Measurements from ENCODE around the gene PPCS.
A peak's percentile ranks its signal among the peaks of the same experiment; 100 is the strongest.

PPCS gene
- total RNA-seq, result 38.1 reads per million, percentile 62 among the genes with 10 or more reads in this experiment

DNA sequence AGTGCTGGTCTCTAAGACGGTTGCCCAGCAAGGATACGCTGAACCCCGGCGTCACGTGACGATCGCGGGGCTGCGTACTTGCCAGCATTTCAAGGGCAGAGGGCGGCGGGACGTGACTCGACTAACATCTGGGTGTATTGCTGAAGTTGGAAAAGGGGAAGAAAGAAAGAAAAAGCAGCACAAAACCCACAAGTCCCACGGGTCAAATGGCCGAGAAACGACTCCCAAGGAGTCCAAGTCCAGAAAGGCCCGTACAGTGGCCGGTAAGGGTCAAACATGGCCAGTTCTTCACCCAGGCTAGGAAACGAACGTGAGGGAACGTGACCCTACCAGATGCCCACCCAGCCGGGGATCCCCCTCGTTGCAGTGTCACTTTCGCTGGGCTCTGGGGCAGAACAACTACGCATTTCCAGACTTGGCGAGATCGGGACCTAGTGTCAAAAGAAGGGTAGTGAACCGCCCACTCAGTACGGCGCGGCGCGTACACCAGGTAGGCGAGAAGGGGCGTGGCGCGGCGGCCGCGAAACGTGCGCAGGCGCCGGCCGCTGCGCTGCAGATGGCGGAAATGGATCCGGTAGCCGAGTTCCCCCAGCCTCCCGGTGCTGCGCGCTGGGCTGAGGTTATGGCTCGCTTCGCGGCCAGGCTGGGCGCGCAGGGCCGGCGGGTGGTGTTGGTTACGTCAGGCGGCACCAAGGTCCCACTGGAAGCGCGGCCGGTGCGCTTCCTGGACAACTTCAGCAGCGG lies at the start of gene PPCS, which contains the start of gene ZMYND12:
PPCS (plus strand) TSS at position 534 of the 744 bp plus-strand sequence; CDS start at position 557, 23 bp downstream.
ZMYND12 (minus strand) TSS at position 13 of the 744 bp plus-strand sequence. CDS start 25 bp downstream, outside the sequence.
- peak; percentile 86 for DNase-seq

DNA sequence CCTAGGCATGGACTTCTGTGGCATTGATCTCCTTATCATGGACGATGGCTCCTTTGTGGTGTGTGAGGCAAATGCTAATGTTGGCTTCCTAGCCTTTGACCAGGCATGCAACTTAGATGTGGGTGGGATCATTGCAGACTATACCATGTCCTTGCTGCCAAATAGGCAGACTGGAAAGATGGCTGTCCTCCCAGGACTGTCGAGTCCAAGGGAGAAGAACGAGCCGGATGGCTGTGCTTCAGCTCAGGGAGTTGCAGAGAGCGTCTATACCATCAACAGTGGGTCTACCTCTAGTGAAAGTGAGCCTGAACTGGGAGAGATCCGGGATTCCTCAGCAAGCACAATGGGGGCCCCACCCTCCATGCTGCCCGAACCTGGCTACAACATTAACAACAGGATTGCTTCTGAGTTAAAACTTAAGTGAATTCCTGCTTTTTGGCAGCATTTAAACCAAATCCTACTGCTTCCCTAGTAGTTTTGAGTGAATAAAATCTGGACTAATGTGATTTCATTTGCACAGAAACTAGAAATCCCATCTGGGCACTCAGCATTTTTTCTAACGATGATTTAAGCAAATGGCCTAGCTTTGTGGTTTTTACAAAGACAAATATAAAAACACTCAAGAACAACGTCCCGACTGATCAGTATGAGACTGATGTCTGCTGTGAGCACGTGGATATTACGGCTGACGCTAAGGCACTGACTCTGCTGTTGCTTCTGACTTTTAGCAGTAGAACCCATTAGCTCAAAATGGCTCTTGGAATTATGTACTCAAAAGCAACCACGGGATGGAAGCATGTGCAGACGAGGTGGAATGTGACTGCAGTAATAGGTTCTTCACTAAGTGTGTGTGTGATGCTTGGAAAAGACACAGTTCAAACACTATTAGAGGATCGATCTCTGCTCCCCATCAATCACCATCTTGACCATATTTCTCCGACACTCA lies 41.5 kb upstream of the PPCS start:
- DNase-seq, result no peak

- no peak for DNase-seq
Observed at GRCh38 chr1:42417166-42417565, 39.2 kb upstream of the PPCS start.

DNA sequence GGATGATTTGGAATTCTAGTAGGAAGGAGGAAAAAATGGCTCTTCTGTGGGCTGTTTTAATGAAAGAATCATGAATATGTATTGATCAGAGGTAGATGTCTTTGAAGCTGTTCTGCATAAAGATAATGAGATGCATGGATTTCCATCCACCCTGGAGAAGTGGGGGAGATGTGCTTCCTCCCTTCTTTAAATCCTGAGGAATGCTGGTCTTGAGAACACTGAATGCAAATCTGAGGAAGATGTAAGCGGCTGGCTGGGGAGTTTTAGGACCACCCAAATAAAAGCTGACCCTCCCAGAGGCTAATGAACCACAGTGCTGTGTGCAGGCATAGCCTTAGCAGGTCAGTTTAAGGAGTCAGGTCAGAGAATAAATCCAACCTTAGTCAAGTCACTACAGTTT lies 37.8 kb upstream of the PPCS start:
- DNase-seq, result no peak

DNA sequence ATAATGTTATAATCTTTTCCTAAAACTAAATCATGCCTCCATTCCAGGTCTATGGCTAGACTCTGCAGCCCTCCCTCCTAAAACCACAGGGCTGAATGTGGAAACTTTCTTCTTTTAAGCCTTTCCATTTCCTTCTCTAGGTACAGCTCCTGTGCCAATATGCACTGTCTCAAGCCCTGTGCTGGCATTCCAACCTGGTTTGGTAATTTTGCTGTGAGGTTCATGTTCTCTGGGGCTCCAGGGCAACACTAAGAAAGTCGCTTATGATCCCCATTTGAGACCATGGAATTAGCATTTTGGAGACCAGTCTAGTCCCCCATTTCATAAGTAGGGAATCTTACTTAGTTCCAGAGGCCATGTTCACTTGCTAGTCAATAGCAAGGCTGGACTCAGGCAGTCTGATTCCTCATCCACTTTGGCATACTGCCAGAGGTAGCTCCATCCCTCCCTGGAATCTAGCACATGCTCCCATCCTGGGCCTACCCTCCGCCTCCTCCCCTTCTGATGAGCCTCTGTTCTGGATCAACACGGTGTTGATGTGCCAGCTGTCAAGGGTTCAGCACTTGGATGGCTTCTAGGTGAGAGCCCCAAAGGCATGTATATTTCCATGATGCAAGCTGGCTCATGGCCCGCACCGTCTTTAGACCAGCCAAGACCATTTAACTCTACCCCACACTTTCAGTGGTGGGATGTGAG lies 37.1 kb upstream of the PPCS start:
- DNase-seq, result no peak

GRCh38 chr1:42420121-42420520 lies 36.2 kb upstream of the PPCS start:
- DNase-seq, result no peak

GRCh38 chr1:42420911-42421585 lies 35.3 kb upstream of the PPCS start:
- no peak for DNase-seq

DNA sequence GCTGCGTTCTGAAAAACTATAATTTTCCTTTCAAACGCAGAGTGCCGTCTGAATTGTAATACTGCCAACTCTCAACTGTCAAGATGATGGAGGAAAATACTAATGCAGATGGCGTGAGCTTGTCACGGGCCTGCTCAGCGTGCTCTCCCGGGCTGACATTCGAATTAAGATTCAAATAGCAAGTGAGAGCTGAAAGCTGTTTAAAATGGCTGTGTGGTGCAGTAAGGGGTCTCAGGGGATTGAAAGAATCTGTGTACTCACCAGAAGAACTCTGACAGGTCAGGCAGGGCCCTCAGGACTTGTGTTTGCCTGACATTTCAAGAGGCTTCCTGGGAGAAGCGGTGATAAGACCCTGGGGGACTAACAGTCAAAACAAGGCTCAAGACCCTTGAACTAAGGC lies 33.6 kb upstream of the PPCS start:
- no peak for DNase-seq

- no peak for DNase-seq
Observed at GRCh38 chr1:42423681-42424080, 32.7 kb upstream of the PPCS start.

- no peak for DNase-seq
Observed at GRCh38 chr1:42424201-42424600, 32.1 kb upstream of the PPCS start.

DNA sequence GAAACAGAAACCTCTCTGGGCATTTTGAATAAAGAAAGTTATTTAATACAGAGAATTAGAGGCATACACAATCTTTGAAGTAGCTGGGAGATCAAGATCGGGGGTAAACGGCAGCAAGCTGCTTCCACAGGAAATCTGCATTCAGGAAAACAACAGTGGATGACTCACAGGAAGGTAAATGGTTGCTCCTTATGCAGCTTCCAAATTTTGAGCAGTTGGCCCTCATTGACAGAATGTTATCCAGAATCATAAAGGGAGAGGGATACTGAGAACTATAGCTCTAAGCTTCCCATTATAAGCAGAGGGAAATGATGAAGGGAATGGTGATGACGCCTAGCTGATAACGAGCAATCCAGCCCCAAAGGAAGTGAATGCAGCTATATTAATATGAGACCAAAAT lies 29.1 kb upstream of the PPCS start:
- DNase-seq, result no peak

GRCh38 chr1:42429603-42430002 lies 26.7 kb upstream of the PPCS start:
- no peak for DNase-seq

DNA sequence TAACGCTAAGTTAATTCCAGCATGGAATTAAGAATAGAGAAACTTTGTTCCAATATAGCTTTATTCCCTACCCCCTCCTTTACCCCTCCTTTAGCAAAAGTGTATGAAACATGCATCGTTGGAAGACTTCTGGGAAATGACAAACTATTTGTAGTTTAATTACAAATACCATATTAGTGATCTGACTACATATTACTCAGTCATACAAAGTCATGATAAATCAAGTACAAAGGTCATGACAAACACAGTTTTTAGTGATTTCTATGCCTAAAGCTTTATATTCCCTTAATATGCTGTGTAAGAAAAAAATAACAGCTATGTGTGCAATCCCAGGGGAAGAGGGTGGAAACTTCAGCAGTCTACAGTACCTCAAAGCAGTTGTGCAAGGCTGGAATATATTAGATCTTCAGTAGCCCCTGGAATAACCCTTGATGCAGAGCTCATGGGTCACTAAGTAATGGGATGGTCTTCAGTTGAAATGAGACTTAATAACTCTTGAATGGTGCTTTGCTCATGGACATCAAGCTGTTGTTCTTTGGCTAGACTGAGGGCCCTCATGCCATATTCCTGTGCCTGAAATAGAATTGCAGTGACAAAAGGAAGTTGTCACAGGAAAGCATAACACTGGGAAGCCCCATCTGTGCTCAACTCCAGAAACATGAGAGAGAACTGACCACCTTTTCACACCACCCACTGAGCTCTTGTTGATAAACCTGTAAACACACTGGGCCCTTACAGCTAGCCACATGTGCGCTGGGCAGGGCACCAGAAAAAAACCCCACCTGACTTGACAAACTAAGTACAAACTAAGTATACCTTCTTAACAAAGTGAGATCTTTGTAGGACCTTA lies 25.8 kb upstream of the PPCS start:
- DNase-seq, result no peak

DNA sequence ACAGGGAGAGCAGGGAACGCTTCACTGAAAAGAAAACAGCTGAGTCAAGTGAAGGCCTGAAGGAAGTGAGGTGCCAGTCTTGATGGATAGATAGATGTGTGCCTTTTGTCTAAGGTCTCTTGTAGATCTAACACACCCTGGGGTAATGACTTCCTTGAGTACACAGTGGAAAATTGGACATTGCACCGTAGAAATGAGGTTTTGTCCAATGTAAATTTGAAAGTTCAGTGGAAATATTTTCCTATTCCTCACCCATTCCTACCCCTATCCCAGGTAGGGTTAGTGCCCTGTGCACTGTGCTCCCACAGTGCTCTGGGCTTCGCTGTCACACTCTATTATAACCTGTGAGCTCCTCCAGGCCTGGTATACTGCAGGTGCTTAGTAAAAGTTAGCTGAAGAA lies 24.8 kb upstream of the PPCS start:
- no peak for DNase-seq

GRCh38 chr1:42432714-42433113 lies 23.6 kb upstream of the PPCS start:
- DNase-seq, result no peak

DNA sequence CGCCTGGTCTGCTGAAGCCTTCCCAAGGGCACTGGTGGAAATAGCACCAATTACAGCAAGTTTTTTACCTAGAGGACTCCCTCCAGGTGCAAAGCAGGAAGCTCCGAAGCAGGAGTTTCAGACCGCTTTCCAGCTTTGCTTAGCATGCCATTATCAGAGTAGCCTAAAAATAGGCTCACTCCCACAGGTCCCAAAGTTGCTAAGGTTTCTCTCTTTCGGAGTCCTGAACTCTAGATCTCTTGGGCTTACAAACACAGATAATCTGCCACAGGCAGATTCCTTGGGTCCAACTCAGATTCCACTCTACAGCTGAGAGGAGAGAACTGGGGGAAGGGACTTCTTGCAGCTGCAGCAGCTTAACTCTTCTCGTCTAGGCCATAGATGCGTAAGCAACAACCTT lies 23.0 kb upstream of the PPCS start:
- DNase-seq, result no peak

DNA sequence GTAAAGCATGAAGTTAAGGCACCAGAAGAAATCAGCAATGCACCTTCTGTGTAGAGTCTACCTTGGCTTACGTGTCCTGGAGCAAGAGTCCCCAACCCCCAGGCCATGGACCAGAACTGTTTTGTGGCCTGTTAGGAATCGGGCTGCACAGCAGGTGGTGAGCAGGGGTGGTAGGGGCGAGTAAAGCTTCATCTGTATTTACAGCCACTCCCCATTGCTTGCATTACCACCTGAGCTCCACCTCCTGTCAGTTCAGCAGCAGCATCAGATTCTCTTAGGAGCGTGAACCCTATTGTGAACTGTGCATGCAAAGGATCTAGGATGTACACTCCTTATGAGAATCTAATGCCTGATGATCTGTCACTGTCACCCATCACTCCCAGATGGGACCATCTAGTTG lies 22.0 kb upstream of the PPCS start:
- no peak for DNase-seq

GRCh38 chr1:42439940-42440339 lies 16.4 kb upstream of the PPCS start:
- no peak for DNase-seq

DNA sequence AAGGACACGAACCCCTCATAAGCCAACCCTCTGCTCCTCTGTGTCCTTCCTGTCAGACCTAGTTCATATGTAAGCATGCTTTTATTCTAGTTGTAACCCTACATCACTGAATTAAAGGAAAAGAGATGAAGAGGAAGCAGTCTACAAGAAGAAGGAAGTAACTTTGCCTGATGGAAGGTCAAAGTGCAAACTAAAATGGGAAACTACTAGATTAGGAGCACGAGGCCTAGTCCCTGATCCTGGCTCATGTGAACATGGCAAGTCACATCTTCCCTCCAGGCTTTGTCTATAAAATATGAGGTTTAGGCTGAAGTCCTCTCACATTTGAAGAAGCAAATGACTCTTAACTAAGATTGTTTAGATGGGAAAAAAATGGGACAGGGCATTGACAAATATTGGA lies 13.7 kb upstream of the PPCS start:
- no peak for DNase-seq

- DNase-seq, result no peak
Observed at GRCh38 chr1:42449256-42449655, 7.1 kb upstream of the PPCS start.

GRCh38 chr1:42450061-42450460 lies 6.3 kb upstream of the PPCS start:
- DNase-seq, result no peak

DNA sequence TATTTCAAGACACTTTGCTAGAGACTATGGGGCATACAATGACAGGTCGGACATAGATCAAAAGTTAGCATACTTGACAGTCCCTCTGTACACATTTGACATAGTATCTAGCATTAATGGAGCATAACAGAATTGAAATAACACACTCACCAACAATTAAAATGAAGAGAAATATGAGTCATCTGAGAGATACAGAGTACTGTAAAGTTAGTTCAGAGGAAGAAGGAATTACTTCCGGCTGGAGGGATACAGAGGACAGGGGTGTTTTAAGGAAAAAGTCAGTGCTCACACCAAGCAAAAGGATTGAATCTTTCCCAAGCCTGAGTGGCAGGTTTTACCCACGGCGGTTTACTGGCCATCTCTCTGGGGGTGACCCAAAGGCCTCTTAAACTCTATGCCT lies 3.0 kb upstream of the PPCS start:
- no peak for DNase-seq

Measured in effector CD4-positive, alpha-beta T cell (primary cell).